Heart left ventricle (tissue), 16 donors: ENCODE measurements around the gene ATP6V1G2. TPM values are rescaled to one million over a fixed set of nuclear protein-coding genes. Genes with fewer than 3 reads are reported as not detected.

Experiments used
- ATAC-seq, 4 donors: fragments of 200-7000 bp; cut with Tn5 transposase; one replicate each; pipeline ENCODE4 v1.9.1; 2020 to 2022; ENCODE audit warnings: moderate library complexity in 4 of 4, mild to moderate bottlenecking in 3 of 4, moderate number of reproducible peaks in 1 of 4
- DNase-seq, 5 donors: peaks; one replicate each; pipeline ENCODE4 v3.0.0-alpha.2; 2020
- H3K27ac ChIP-seq, 12 donors: fragments of 200-600 bp; sonication (generic) in 4 of 12; one replicate each; pipeline versions ENCODE4 v1.5.0 to v1.8.0; 2016 to 2022; ENCODE audit warnings: mild to moderate bottlenecking in 2 of 12
- H3K27me3 ChIP-seq, 9 donors: fragments of 200-600 bp; sonication (generic) in 2 of 9; one replicate each; pipeline versions ENCODE4 v1.5.1 to v1.8.0; 2016 to 2022; ENCODE audit warnings: mild to moderate bottlenecking in 3 of 9
- H3K36me3 ChIP-seq, 9 donors: fragments of 200-600 bp; sonication (generic) in 2 of 9; one replicate each; pipeline versions ENCODE4 v1.5.0 to v1.8.0; 2018 to 2022; ENCODE audit warnings: mild to moderate bottlenecking in 2 of 9
- H3K4me1 ChIP-seq, 12 donors: fragments of 200-600 bp; sonication (generic) in 4 of 12; one replicate each; pipeline versions ENCODE4 v1.5.0 to v1.8.0; 2016 to 2022; ENCODE audit warnings: mild to moderate bottlenecking in 3 of 12
- H3K4me3 ChIP-seq, 12 donors: fragments of 200-600 bp; sonication (generic) in 4 of 12; one replicate each; pipeline versions ENCODE4 v1.5.0 to v1.8.0; 2017 to 2022; ENCODE audit warnings: mild to moderate bottlenecking in 9 of 12, moderate library complexity in 4 of 12
- H3K9me3 ChIP-seq, 12 donors: fragments of 200-600 bp; sonication (generic) in 4 of 12; one replicate each; pipeline versions ENCODE4 v1.5.0 to v1.8.0; 2016 to 2022; ENCODE audit warnings: mild to moderate bottlenecking in 1 of 12
- CTCF ChIP-seq, 12 donors: fragments of 200-600 bp; sonication (generic) in 4 of 12; IDR thresholded peaks; one replicate each; pipeline versions ENCODE4 v1.5.0 to v1.8.0; 2018 to 2022; ENCODE audit warnings: antibody characterized with exemption in 12 of 12, mild to moderate bottlenecking in 5 of 12
- POLR2A ChIP-seq, 2 donors: fragments of 450-650 bp; IDR thresholded peaks; one replicate each; pipeline ENCODE4 v1.6.1; 2017; ENCODE audit warnings: antibody characterized with exemption in 2 of 2, mild to moderate bottlenecking in 2 of 2, moderate library complexity in 2 of 2
- WGBS, 4 donors: extraction: QIAGEN DNeasy Blood & Tissue Kit in 2 of 4; methylation state at CpG; one replicate each; pipeline versions ENCODE4 v1.1.5 to v1.1.7; 2013 to 2018; 5-methylcytosine and 5-hydroxymethylcytosine counted together
- intact Hi-C, 10 donors: fragments of 100-400 bp; cut with DNase I; formaldehyde crosslinking; loops; one replicate each; pipeline versions ENCODE4 v1.11.1 to v1.14.2; 2022
- polyA plus RNA-seq, 2 donors: library from polyadenylated mRNA; stranded (reverse); fragments of 200-250 nt; gene quantifications; one replicate each; pipeline ENCODE4 v1.2.3, GENCODE V29; 2013
- total RNA-seq, 9 donors: library from RNA; depleted of rRNA in 2 of 9; stranded (reverse); fragments of >200 nt in 2 of 9; fragmentation: NEBNext Ultra II Directional in 3 of 9; extraction: Animal tissue kit (Norgen Biotek cat#: 25700) in 3 of 9; gene quantifications; one replicate each; pipeline versions ENCODE4 v1.1.0 to v1.2.4, GENCODE V29; 2016 to 2023
- donor health status: ischemic (EF 13 %, LVEDD 7.1; RV severe dilation, severe dysfunction).
- donor health status: healthy with polysubstance abuse.
- donor health status: DM: no; HTN: yes; CAD: no.
- donor health status: DM: no; HTN: no; CAD: no.
- donor health status: ischemic (EF 25% LVEDD 6.9; RV normal size, moderate dysfunction).
- donor health status: ischemic (EF 25% LVEDD 5.7; RV mildly dilated, moderate dysfunction).
- donor health status: healthy.
- donor health status: DM: yes; HTN: yes; CAD: no.
- donor health status: ischemic (EF 35%, LVEDD 5.7; RV mildly dilated, moderate dysfunction).
- donor health status: nonischemic (EF 11% LVEDD 7.7; RV severe dilation, severe dysfunction).
- donor health status: DM: yes; HTN: yes; CAD: no.
- donor health status: PGD.
- donor health status: ischemic (EF 29% LVEDD 5.4; RV normal size, mild dysfunction).
- donor health status: nonischemic (EF 23%, LVEDD 6.1; RV moderate dilation, normal function).

Gene ATP6V1G2
- total and polyA plus RNA-seq, 11 donors, result 1.1 to 3.5 (median 1.4) TPM

GRCh38 chr6:31531162-31531561, 15.2 kb downstream of the ATP6V1G2 start:
- peaks cover 0 to 8% (median 0%) of the 10 kb centered on the region in 12 donors for H3K4me1 ChIP-seq
- ATAC-seq (no peak), DNase-seq (no peak)
- TF ChIP-seq CTCF (IDR thresholded peaks at IDR 0.05), result no peak
- TF ChIP-seq POLR2A (IDR thresholded peaks at IDR 0.05), result no peak
- no peak overlapping the region for H3K27ac ChIP-seq
- 83 to 93% (median 90%) methylated on average over 7 of the region's 7 CpGs for WGBS, 4 donors
- no peak overlapping the region for H3K4me3 ChIP-seq
- H3K9me3 ChIP-seq, result no peaks in the 10 kb centered on the region
- peaks cover 2 to 69% (median 68%) of the 10 kb centered on the region in 9 donors for H3K36me3 ChIP-seq
- intact Hi-C loops, result loop anchor here in 1 of 10 donors (5.0 kb wide), 1 partner anchor 39 kb away; no protein-coding TSS in a partner anchor
- H3K27me3 ChIP-seq, result no peaks in the 10 kb centered on the region

- 64 to 75% (median 70%) methylated on average over 5 to 6 of the region's 6 CpGs for WGBS, 4 donors
- H3K4me3 ChIP-seq, result no peak overlapping the region
Measured at GRCh38 chr6:31530659-31531058, 15.7 kb downstream of the ATP6V1G2 start.

GRCh38 chr6:31529329-31530150, 16.9 kb downstream of the ATP6V1G2 start:
- intact Hi-C loops, result loop anchor here in 1 of 10 donors (5.0 kb wide), 1 partner anchor 37 kb away; no protein-coding TSS in a partner anchor

More at GRCh38 chr6:31530659-31531058, 15.7 kb downstream of the ATP6V1G2 start:
- ATAC-seq (no peak), DNase-seq (no peak)
- Histone ChIP-seq H3K9me3 (no peaks in the 10 kb centered on the region), H3K4me1 (peaks cover 0 to 8% (median 0%) of the 10 kb centered on the region in 12 donors), H3K27me3 (no peaks in the 10 kb centered on the region), H3K36me3 (peaks cover 2 to 64% (median 63%) of the 10 kb centered on the region in 9 donors), H3K27ac (no peak overlapping the region)
- intact Hi-C loops, result loop anchor here in 1 of 10 donors (5.0 kb wide), 1 partner anchor 38 kb away; no protein-coding TSS in a partner anchor
- no peak for TF ChIP-seq POLR2A (IDR thresholded peaks at IDR 0.05)
- TF ChIP-seq CTCF (IDR thresholded peaks at IDR 0.05), result no peak

GRCh38 chr6:31528821-31529328, 17.5 kb downstream of the ATP6V1G2 start, which contains the start of gene MCCD1:
Gene MCCD1, plus strand, starts transcription at chr6:31528962. Its CDS starts 53 bp downstream, at chr6:31529015.
- Histone ChIP-seq H3K36me3 (peaks cover 0 to 46% (median 45%) of the 10 kb centered on the region in 9 donors), H3K9me3 (no peaks in the 10 kb centered on the region), H3K4me3 (no peak within 1 kb of the TSS), H3K4me1 (peaks cover 0 to 8% (median 0%) of the 10 kb centered on the region in 12 donors), H3K27me3 (no peaks in the 10 kb centered on the region), H3K27ac (peak within 1 kb of the TSS in 1 of 12 donors; percentile 2)
- TF ChIP-seq CTCF (IDR thresholded peaks at IDR 0.05), result no peak
- no peak for TF ChIP-seq POLR2A (IDR thresholded peaks at IDR 0.05)
- DNase-seq (no peak), ATAC-seq (peak in 2 of 4 donors; percentile 32 to 40)
- 59 to 73% (median 68%) methylated on average over 7 of the region's 7 CpGs for WGBS, 4 donors
- intact Hi-C loops, result no loop called here

More at GRCh38 chr6:31529329-31530150, 16.9 kb downstream of the ATP6V1G2 start:
- 52 to 59% (median 54%) methylated on average over 8 to 12 of the region's 12 CpGs for WGBS, 4 donors
- no peaks in the 10 kb centered on the region for H3K27me3 ChIP-seq
- H3K36me3 ChIP-seq, result peaks cover 2 to 53% (median 52%) of the 10 kb centered on the region in 9 donors
- H3K9me3 ChIP-seq, result no peaks in the 10 kb centered on the region
- H3K27ac ChIP-seq, result peak overlapping the region in 1 of 12 donors; percentile 2
- DNase-seq (no peak), ATAC-seq (peak in 2 of 4 donors; percentile 3)
- H3K4me1 ChIP-seq, result peaks cover 0 to 8% (median 0%) of the 10 kb centered on the region in 12 donors
- no peak for TF ChIP-seq POLR2A (IDR thresholded peaks at IDR 0.05)
- no peak overlapping the region for H3K4me3 ChIP-seq
